ENCODE data around the gene DRGX.
A peak's percentile ranks its signal among the peaks of the same experiment; 100 is the strongest.

Gene DRGX

DNA sequence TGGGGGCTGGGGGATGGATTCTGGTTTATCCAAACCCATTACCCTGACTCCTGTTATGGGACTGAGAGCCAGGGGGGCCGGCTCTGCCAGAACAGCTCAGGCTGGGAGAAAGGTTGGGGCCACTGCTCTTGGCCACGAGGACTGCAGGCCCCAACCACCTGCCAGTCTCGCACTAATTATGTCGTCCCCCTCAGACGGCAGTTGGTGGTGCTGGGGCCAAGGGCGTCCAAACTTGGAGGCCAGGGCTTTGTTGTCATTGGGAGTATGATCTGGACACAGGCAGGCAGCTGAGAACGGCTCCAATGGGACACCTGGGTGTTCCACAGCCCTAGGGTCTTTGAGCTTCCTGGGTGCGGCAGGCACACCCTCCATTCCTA, 34.7 kb downstream of the DRGX start:
- no peak for DNase-seq

DNA sequence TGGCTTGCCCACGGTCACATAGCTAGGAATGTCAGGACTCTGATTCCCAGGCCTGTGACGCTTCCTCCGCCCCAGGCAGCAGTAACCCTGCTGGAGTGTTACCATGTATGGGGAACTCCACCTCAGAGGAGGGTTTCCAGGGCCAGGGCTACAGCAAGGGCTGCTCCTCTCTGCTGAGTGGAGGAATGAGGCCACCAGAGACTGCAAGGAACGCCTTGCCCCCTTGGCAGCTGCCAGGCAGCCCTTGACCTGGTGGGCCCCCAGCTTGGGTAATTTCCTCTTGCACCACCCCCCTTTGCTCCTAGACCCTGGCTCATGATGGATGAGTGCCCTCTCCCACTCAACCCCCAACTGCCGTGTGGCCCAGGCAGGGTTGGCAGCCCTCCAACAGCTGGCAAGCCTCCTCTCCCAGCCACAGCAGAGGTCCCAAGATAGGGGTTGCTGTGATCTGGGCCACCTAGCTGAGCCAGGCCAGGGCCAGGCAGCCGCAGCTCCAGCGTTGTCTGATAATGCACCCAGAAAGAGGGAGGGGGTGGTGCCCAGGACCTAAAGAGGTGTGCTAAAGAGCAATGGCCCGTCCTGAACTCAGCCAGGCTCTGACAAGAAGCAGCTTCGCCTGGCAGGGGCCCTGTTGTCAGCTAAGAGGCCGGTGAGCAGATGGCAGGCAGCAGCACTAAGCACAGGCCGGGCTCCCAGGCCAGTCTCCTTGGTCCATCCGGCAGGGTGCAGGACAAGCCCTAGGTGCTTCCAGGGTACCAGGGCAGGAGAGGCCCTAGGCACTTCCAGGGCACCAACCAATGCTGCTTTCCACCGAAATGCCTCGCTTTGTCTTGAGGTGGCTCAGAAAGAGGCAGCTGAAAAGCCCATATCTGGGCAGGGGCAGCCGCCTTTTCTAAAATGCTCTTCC, 35.4 kb downstream of the DRGX start:
- peak in 3 of 4 experiments; percentile 55 to 73 (median 67) for DNase-seq

DNA sequence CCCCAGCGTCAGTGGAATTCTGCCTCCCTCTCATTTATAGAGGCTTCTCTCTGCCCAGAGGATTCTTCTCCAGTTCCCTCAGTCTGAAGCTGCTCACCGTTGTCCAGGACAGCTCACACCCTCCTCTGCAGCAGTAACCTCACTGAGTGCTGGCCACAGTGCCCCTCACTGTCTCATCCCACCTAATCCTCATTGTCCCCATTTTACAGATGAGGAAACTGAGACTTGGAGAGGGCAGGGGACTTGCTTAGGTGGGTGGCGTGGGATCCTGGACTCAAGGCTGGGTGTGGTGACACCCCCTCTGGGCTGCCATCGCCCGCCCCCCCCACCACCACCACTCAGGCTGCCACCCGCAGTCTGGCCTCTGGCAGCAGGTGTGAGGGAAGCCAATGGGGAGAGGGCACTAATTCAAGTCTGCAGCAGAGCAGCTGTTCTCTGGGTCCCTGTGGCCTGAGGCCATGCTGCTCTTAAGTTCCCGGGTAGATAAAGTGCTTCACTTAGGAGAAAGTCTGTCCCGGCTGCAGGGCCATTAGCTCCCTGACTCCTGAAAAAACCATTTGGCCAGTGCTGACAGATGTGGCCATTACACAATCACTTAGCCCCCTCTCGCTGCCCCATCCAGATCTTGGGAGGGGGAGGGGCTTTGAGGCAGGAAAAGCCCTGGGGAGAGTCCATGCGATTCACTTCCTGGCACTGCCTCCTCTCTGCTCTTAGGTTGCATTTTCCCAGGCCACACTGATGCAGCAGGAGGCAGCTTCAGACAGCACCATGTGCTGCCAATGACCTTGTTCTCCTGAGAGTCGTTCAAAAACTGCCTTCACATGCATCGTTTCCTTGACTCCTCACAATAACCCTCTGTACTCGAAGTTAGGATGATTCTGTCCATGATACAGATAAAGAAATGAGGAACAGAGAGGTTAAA, 36.3 kb downstream of the DRGX start:
- DNase-seq: peak in 2 of 4 experiments; percentile 29 to 50

DNA sequence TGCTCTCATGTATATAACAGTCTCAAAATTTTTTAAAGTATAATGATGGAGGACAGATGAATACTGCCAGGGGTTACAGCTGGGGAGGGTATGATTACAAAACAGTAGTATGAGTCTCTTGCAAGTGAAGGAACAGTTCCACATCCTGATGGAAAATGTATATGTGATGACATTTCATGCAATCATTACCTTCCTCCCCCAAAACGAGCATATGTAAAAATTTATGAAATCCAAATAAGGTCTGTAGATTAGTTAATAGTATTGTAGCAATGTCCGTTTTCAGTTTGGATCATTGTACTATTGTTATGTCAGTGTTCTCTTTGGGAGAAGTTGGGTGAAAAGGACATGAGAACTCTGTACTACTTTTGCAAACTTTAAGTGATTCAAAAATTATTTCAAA, 38.0 kb downstream of the DRGX start:
- DNase-seq: peak in 2 of 4 experiments; percentile 32 to 40

DNA sequence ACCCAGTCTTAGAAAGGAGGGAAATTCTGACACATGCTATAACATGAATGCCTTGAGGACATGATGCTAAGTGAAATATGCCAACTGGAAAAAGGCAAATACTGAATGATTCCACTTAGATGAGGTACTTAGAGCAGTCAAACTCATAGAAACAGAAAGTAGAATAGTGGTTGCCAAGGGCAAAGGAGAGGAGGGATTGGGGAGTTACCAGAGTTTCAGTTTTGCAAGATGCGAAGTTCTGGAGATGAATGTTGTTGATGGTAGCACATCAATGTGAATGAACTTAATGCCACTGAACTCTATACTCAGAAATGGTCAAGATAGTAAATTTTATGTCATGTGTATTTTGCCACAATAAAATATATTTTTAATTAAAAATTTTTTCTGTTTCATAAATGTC, 38.9 kb downstream of the DRGX start:
- no peak for DNase-seq

GRCh38 chr10:49356181-49356580, 39.7 kb downstream of the DRGX start:
- no peak for DNase-seq

GRCh38 chr10:49355221-49355620, 40.7 kb downstream of the DRGX start:
- no peak for DNase-seq

- DNase-seq: no peak
Measured at GRCh38 chr10:49354593-49354992, 41.3 kb downstream of the DRGX start.

- DNase-seq: no peak
Measured at GRCh38 chr10:49353895-49354566, 41.9 kb downstream of the DRGX start.

DNA sequence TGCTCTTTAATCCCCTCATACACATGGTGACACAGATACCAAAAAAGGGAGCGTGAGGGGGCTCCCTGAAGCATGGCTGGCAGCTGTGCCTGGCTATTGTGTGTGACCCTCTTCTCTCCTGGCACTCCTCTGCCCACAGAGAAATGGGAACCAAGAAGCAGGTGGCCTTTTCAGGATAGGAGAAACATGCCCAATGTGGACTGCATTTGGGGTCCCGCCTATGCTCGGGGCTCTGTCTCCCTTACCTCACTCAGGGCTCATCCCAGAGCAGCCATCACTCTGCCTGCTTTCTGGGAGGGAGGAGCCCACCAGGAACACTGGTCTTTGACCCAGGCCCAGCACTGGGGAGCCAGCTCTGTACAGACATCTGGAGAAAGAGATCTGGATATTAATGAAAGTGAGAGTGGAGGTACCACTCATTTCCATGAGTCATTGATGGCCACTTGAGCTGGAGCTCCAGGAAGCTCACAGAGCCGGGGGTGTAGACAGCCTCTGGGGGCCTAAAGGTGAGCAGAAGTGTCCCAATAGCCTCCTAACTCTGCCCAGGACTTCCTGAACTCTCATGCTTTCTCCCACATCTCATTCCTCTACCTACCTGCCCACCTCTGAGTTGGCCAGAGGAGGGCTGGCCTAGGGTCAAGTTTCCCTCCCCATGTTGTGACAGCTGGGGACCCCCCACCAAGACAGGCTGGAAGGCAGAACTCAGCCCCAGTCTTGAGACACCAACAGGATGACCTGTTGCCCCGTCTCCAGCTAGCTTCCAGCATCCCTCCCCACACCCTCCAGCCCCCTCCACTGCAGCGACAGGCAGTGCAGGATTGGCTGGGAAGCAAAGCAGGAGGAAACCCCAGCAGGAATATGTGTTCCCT, 42.6 kb downstream of the DRGX start:
- DNase-seq: no peak

GRCh38 chr10:49352323-49352722, 43.6 kb downstream of the DRGX start:
- DNase-seq: no peak

- DNase-seq: no peak
Measured at GRCh38 chr10:49351669-49352068, 44.2 kb downstream of the DRGX start.

GRCh38 chr10:49350846-49351532, 44.9 kb downstream of the DRGX start:
- peak; percentile 16 to 69 (median 60) for DNase-seq

- no peak for DNase-seq
Measured at GRCh38 chr10:49350138-49350537, 45.8 kb downstream of the DRGX start.

DNA sequence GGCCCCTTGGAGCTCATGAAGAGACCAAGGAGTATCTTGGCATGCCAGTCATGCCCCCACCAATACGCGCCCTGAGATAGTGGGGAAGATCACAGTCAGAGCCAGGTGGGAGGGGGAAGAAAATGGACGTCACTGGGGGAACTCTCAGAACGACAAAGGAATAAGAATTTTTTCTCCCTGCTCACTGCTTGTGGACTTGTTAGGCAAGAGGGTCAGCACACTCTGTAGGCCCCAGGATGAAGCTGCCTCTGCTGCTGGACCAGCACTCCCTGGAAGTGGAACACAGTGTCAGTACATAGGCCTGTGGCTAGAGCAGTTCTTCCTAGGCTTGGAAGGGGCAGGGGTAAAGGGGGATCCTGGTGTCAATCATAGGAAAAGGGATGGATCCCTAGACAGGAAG, 46.5 kb downstream of the DRGX start:
- no peak for DNase-seq

GRCh38 chr10:49348593-49348992, 47.3 kb downstream of the DRGX start:
- no peak for DNase-seq

GRCh38 chr10:49347827-49348226, 48.1 kb downstream of the DRGX start:
- DNase-seq: no peak

GRCh38 chr10:49347342-49347741, 48.5 kb downstream of the DRGX start:
- DNase-seq: no peak

DNA sequence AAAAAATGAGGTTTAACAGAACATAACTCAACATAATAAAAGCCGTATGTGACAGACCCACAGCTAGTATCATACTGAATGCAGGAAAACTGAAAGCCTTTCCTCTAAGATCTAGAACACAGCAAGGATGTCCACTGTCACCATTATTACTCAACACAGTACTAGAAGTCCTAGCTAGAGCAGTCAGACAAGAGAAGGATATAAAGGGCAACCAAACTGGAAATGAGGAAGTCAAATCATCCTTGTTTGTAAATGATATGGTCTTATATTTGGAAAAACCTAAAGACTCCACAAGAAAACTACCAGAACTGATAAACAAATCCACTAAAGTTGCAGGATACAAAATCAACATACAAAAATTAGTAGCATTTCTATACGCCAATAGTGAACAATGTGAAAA, 51.0 kb downstream of the DRGX start:
- DNase-seq: peak in 2 of 4 experiments; percentile 39 to 41

DNA sequence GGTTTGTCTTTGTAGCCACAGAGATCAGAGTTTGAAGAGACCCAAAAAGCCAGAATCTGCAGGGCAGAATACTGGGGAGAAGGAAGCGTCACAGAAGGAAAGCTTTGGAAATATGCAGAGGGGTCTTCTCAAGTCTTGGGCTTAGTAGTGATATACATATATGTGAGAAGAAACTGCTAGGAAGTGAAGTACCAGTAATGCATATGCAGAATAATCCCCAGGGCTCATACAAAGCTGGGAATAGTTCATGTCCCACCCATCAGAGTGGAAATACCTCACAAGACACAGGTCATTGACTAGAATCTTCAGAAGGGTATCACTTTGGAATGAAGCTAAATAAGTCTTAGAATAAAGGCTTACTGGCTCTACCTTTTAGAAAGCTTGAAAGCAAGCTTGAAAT, 57.3 kb downstream of the DRGX start:
- DNase-seq: no peak

- DNase-seq: no peak
Measured at GRCh38 chr10:49335364-49335972, 60.4 kb downstream of the DRGX start.

Measured in suppressor macrophage (primary cell).